Measurements from ENCODE around the gene EIF4E.
"Not testable (repeated sequence)": the region's sequence is repeated elsewhere in the genome, so short reads cannot be mapped to it uniquely, and the experiment has no call there.

The EIF4E gene

GRCh38 chr4:98930311-98930865 is 1.5 kb upstream of the EIF4E start:
- no peak for DNase-seq

- DNase-seq: no peak
These were observed 671 bp upstream of the EIF4E start for GRCh38 chr4:98929341-98930267.

GRCh38 chr4:98928131-98928504 is 815 bp downstream of the EIF4E start:
- DNase-seq: peak; percentile 54

- not testable (repeated sequence) for DNase-seq
These were observed 2.7 kb downstream of the EIF4E start for GRCh38 chr4:98926257-98926656.

GRCh38 chr4:98921292-98921691 is 7.6 kb downstream of the EIF4E start:
- no peak for DNase-seq

- DNase-seq: no peak
These were observed 8.9 kb downstream of the EIF4E start for GRCh38 chr4:98919996-98920395.

GRCh38 chr4:98910728-98911127 is 18.2 kb downstream of the EIF4E start:
- DNase-seq: not testable (repeated sequence)

- no peak for DNase-seq
These were observed 19.1 kb downstream of the EIF4E start for GRCh38 chr4:98909646-98910401.

- no peak for DNase-seq
These were observed 20.1 kb downstream of the EIF4E start for GRCh38 chr4:98908703-98909262.

GRCh38 chr4:98908182-98908581 is 20.8 kb downstream of the EIF4E start:
- DNase-seq: no peak

- no peak for DNase-seq
These were observed 23.1 kb downstream of the EIF4E start for GRCh38 chr4:98905839-98906238.

- DNase-seq: no peak
These were observed 23.6 kb downstream of the EIF4E start for GRCh38 chr4:98905297-98905696.

GRCh38 chr4:98903963-98904362 is 25.0 kb downstream of the EIF4E start:
- DNase-seq: no peak

- DNase-seq: no peak
These were observed 25.4 kb downstream of the EIF4E start for GRCh38 chr4:98903561-98903960.

GRCh38 chr4:98899277-98899676 is 29.7 kb downstream of the EIF4E start:
- DNase-seq: no peak

- DNase-seq: no peak
These were observed 37.2 kb downstream of the EIF4E start for GRCh38 chr4:98891478-98892337.

- DNase-seq: no peak
These were observed 38.1 kb downstream of the EIF4E start for GRCh38 chr4:98890702-98891455.

GRCh38 chr4:98887145-98887544 is 41.8 kb downstream of the EIF4E start:
- DNase-seq: no peak

- DNase-seq: not testable (repeated sequence)
These were observed 42.6 kb downstream of the EIF4E start for GRCh38 chr4:98886382-98886781.

GRCh38 chr4:98880884-98881283 is 48.0 kb downstream of the EIF4E start:
- not testable (repeated sequence) for DNase-seq

GRCh38 chr4:98879515-98879914 is 49.4 kb downstream of the EIF4E start:
- DNase-seq: no peak

- DNase-seq: no peak
These were observed 55.9 kb downstream of the EIF4E start for GRCh38 chr4:98873059-98873458.

Data from NCI-H526 treated with DMSO at 0.1 percent for 48 hours (cell line).